ENCODE results near the gene METRN.
A peak's percentile ranks its signal among the peaks of the same experiment; 100 is the strongest.
"Not testable (repeated sequence)": the region's sequence is repeated elsewhere in the genome, so short reads cannot be mapped to it uniquely, and the experiment has no call there.

Gene METRN

DNA sequence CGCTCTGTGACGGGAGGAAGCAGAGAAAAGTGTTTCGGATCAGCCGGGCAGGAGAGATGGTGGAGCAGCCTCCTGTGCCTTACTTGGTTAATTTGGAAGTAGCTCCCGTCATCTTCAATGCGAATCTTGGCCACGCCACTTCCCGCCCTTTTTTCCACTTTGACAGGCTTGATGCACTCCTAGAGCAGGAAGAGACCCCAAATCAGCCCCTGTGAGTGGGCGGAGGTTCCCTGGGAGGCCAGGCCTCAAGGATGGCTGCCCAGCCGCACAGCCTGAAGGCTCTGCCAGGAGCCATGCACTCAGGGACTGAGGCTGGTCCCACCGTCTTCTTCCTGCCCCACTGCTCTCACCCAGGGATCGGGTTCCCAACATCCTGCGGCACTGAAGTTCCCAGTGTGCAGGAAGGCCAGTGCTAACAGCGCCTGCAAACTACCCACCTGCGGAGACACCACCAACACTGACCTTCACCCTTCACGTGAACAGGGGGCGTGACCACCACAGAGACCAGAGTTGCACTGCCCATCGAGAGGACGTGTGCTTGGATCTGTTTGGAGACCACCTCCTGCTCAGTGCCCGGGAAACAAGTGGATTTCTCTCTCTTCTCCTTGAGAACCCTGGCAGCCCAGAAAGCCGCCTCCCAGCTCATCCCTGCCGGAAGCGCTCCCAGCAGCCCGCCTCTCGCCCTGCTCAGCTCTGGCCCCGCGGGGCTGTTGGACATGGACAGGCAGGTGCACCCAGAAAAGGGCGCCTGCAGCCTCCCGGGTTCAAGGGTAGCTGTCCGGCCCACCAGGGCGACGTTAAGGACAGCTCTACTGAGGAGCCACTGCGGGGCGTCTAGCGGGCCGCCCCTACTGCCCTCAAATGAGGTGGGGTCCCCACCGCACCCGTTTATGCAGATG is 24.9 kb downstream of the METRN start:
- no peak for DNase-seq

DNA sequence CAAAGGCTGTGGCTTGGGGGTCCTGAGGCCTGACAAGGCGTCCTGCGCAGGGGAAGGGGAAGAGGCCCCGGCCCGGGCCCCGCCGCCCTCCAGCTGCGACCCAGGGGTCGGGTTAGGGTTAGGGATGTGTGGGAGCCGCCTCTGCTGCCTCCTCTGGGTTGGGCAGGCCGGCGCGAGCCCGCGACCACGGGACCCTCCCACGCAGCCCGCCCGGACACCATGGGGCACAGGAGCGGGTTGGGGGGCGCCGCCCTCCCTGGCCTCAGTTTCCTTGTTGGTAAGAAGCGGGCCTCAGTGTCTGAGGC is 25.5 kb downstream of the METRN start:
- no peak for DNase-seq

DNA sequence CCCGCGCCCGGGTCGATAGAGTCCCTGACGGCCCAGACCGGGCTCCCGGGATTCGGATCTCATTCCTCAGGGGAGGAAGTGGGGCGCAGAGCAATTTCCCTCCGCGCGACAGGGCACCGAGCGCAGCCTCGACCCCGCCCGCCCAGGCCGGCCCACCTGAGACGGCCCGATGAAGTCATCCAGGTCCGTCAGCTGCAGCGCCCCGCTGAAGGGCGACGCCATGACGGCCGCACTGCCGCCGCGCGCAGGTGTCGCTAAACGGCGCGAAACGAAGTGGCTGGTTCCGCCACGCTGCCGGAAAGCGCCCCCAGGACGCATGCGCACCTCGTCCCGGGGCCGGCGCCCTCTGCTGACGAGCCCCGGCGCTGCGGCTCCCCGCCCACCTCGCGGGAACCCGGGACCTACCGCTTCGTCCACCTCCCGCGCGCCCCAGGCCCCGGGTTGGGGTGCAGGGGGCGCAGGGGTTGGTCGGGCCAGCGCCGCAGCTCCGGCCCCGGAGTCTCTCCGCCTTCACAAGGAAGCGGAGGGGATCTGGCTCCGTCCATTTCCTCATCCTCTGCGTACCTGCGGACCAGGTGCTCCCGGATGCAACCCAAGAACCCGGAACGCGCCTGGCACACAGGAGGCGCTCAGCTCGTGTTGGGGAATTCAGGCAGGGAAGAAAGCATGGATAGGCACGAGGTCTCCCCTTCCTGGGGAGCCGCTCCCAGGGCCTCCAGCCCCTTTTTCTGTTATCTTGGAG is 26.0 kb downstream of the METRN start, which contains the start of gene CIAO3:
CIAO3 (minus strand) TSS at position 234 of the 742 bp plus-strand sequence; CDS start at position 222, 12 bp downstream.
- DNase-seq = peak; percentile 83 to 96 (median 92)

- DNase-seq = no peak
Measured at GRCh38 chr16:741986-742629, 27.2 kb downstream of the METRN start.

DNA sequence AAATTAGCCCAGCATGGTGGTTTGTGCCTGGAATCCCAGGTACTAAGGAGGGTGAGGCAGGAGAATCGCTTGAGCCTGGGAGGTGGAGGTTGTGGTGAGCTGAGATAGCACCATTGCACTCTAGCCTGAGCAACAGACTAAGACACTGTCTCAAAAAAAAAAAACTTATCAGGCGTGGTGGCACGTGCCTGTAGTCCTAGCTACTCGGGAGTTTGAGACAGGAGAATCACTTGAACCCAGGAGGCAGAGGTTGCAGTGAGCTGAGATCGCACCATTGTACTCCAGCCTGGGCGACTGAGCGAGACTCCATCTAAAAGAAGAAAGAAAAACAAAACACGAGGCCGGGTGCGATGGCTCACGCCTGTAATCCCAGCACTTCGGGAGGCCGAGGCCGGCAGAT is 28.0 kb downstream of the METRN start:
- not testable (repeated sequence) for DNase-seq

GRCh38 chr16:743794-744500 is 29.0 kb downstream of the METRN start:
- DNase-seq = no peak

DNA sequence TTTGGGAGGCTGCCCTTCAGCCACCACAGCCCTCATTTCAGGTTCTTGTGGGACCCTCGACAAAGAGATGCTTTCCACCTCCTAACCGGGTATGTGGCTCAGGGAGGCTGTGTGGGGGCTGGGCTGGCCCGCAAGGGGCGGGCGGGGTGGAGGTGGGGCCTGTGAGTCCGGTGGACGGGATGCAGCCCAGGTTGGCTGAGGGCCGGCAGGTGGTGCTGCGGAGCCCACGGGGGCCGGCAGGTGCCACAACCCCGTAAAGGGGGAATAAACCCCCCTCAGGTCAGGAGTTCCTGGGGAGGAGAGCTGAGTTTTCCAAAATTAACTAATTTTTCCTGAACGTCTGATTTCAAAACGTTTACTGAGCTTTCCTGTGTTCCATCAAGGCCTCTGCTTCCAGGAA is 30.8 kb downstream of the METRN start:
- DNase-seq = no peak

- DNase-seq = no peak
Measured at GRCh38 chr16:746637-747036, 31.7 kb downstream of the METRN start.

DNA sequence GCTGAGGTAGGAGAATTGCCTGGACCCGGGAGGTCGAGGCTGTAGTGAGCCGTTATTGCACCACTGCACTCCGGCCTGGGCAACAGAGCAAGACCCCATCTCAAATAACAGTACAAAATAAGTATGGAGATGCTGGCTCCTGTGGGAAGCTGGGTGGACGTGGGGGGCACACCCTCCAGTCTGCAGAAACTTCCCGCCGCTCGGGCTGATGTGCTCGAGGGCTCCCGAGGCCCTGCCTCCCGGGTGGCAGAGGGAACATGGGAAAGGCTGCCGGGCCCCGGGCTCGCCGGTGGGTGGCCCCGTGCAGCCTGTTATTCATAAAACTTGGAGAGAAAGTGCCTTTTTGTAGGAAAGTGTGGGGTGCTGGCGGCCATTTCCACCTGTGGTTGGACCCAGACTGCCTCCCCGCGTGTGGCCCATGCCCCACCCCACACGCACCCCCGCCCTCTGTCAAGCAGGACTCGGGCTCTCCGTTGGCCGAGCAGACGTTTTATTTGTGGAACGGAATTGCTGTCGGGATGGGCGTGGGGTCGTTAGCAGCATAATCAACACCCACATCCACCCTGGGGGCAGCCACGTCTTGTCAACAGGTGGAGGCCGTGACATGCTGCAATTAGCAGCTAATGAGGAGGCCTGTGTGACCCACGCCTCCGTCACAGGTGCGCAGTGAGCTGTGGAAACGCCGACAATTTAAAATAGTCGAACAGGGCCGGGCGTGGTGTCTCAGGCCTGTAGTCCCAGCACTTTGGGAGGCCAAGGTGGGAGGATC is 33.2 kb downstream of the METRN start:
- DNase-seq = no peak

GRCh38 chr16:749010-749409 is 34.1 kb downstream of the METRN start:
- DNase-seq = no peak

DNA sequence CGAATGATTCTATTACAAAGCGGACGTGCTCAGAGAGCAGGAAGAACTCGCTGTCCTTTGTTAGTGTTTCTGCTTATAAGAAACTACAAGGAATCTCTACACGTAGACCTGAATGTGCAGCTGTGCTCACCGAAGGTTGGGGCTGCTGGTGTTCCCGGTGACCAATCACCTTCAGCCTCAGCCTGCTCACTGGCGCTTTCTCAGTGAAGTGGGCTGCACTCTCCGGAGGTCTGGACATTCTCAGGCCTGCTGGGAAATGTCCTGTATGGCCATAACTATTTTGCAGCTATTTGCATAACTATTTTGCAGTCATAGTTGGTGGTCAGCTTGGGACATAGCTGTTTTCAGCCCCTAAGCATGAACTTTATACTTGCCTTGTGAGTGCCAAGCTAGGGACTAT is 35.6 kb downstream of the METRN start:
- DNase-seq = no peak

DNA sequence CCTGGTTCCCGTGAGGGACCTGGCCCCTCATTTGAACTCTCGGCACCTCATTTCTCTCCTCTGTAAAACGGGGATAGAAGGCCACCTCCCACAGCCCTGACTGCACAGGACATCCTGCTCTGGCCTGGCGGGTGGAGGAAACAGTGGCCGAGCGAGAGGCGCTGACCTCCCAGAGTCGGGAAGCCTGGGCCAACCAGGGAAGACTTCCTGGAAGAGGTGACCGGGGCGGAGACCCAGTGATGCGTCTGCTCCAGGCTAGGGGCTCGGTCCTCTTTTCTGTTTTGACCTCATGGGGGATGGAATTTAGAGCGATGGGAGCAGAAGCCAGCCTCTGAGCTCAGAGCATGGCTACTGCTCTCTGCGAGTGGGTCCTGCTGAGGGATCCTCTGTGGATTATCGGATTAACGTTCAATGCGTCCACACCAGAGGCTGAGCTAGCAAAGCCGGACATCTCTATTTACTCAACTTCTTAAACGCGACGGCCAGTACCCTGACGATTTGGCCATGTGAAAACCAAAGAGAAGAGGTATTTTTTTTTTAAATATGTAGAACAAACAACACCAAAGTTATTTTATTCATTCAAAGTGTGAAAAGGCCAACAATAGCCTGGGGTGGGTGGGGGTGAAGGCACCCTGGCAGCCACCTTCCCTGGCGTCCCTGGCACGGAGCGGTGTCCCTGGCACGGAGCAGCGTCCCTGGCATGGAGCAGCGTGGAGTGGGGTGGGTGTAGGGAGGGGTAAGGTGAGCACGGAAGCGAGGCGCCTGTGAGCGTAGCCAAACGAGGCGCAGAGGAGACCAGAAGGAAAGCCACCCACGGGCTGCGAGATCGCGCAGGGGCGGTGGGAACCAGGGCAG is 36.5 kb downstream of the METRN start:
- DNase-seq = no peak

DNA sequence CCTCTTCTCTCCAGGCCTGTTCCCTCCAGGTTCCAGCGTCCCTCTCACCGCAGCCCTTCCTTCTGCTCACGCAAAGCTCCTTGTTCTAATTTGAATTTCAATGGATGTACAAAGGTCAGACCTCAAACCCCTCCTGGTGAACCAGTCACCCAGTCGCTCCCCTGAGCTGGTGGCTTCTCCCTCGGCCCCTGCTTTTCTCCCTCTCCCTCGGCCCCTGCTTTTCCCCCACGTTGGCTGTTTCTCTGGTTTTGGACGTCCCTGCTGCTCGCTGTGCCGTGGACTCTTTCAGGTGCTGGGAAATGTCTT is 37.0 kb downstream of the METRN start:
- no peak for DNase-seq

GRCh38 chr16:754121-754607 is 39.2 kb downstream of the METRN start:
- DNase-seq = not testable (repeated sequence)

- no peak for DNase-seq
Measured at GRCh38 chr16:754656-755055, 39.7 kb downstream of the METRN start.

DNA sequence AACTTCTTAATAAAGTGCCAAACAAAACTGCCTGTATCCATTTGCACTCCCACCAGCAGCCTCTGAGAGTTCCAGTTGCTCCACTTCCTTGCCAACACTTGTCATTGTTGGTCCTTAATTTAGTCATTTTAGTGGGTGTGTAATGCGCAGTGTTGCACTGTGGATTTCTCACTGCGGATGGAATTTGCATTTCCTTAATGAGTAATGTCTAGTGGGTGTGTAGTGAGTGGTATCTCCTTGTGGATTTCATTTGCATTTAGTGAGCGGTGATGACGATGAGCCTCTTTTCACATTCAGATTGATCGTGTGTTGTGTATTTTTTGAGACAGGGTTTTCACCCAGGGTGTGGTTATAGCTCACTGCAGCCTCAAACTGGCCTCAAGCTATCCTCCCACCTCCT is 41.5 kb downstream of the METRN start:
- DNase-seq = no peak

- DNase-seq = no peak
Measured at GRCh38 chr16:759110-759910, 44.4 kb downstream of the METRN start.

DNA sequence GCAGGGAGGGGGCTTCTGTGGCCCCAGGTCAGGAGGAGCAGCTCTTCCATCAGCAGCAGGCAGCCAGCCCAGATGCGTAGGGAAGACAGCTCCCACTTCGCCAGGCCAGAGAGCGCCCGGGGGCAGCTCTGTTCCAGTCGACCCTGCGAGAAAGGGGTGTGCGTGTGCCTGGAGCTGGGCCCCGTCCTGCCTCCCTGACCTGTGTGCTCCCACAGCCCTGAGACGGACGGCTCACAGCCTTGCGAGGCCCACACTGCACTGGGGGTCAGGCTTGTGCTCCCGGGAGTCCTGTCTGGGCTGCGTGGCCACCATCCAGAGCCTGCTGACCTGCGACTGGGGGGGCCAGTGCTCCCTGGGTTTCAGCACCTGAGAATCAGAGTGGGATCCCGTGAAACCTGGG is 45.1 kb downstream of the METRN start:
- DNase-seq = no peak

GRCh38 chr16:760545-761343 is 45.8 kb downstream of the METRN start, which contains the start of gene MSLN:
MSLN (plus strand) TSS chr16:760734; CDS start chr16:762681, 1,947 bp downstream.
- DNase-seq = no peak

All from stimulated activated naive CD4-positive, alpha-beta T cell (primary cell).